Mesodermal cell (in vitro differentiated cells): ENCODE measurements around the gene ZFHX3.
"Not testable (repeated sequence)": the region's sequence is repeated elsewhere in the genome, so short reads cannot be mapped to it uniquely, and the experiment has no call there.

ENCODE experiments used
- H3K27ac ChIP-seq: 2 replicates; pipeline ENCODE4 v1.7.0; 2013; ENCODE audit warnings: mild to moderate bottlenecking, low read depth, low read length, moderate library complexity; ENCODE audit not compliant: severe bottlenecking
- H3K36me3 ChIP-seq: 2 replicates; pipeline ENCODE4 v1.7.1; 2013; ENCODE audit warnings: mild to moderate bottlenecking, low read length, moderate library complexity; ENCODE audit not compliant: control insufficient read depth, insufficient read depth
- H3K4me1 ChIP-seq: one replicate; pipeline ENCODE4 v1.7.1; 2013; ENCODE audit warnings: mild to moderate bottlenecking, low read length; ENCODE audit not compliant: insufficient read depth, control insufficient read depth, poor library complexity, severe bottlenecking
- H3K4me3 ChIP-seq: 2 replicates; pipeline ENCODE4 v1.7.0; 2013; ENCODE audit warnings: low read length, control low read depth, mild to moderate bottlenecking; ENCODE audit not compliant: insufficient read depth, poor library complexity, severe bottlenecking; ENCODE audit errors: extremely low read depth
- H3K9me3 ChIP-seq: 2 replicates; pipeline ENCODE4 v1.7.1; 2013; ENCODE audit warnings: mild to moderate bottlenecking, low read length, moderate library complexity; ENCODE audit not compliant: control insufficient read depth
- WGBS, 2 experiments: methylation state at CpG; one replicate each; pipeline ENCODE4 v1.1.5; 2013; ENCODE audit warnings: missing lambda C conversion rate in 2 of 2; ENCODE audit not compliant: insufficient coverage in 2 of 2; 5-methylcytosine and 5-hydroxymethylcytosine counted together

The ZFHX3 gene

DNA sequence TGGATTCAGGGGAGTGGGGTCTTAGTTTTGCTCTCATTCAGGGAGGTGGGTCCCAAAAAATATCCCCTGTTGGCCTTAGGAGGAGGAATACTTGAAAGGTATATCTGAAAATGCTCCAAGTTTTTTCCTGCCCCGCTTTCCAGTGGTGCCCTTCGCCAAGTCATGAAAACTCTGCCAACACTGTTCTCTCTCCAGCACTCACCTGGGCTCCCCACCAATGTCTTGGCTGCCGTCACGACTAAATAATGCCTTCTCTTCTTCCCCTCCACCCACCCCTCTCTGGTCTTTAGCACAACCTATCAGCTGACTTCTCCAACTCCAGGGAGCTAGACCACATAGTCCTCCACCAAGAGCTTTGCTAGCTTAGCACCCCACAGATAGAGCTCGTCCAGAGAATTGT lies 30.6 kb downstream of the ZFHX3 start:
- Histone ChIP-seq H3K9me3 (no peaks in the 10 kb centered on the region), H3K36me3 (no peaks in the 10 kb centered on the region), H3K27ac (no peak overlapping the region), H3K4me1 (peaks cover 26% of the 10 kb centered on the region), H3K4me3 (no peak overlapping the region)
- WGBS, 2 experiments, result 93 to 95% methylated on average over 5 of the region's 5 CpGs

DNA sequence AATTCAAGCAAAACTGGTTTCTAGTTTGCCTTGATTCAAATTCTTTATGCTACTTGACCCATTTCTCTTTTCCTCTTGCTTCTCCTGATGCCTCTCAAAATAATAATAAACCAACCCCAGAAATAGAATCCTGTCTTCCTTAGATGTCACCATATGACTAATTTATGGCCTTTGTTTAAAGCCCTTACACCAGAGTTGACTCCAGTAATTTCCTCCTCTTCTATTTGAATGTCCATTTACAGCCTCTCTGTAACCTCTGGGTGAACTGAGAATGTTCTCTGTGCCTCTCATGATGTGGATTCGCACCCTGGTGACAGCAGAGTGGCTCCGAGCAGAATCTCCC lies 31.5 kb downstream of the ZFHX3 start:
- no peaks in the 10 kb centered on the region for H3K36me3 ChIP-seq
- no peaks in the 10 kb centered on the region for H3K9me3 ChIP-seq
- peaks cover 26% of the 10 kb centered on the region for H3K4me1 ChIP-seq
- WGBS, 2 experiments, result 86 to 96% methylated on average over 2 of the region's 2 CpGs
- H3K4me3 ChIP-seq, result no peak overlapping the region
- H3K27ac ChIP-seq, result no peak overlapping the region

DNA sequence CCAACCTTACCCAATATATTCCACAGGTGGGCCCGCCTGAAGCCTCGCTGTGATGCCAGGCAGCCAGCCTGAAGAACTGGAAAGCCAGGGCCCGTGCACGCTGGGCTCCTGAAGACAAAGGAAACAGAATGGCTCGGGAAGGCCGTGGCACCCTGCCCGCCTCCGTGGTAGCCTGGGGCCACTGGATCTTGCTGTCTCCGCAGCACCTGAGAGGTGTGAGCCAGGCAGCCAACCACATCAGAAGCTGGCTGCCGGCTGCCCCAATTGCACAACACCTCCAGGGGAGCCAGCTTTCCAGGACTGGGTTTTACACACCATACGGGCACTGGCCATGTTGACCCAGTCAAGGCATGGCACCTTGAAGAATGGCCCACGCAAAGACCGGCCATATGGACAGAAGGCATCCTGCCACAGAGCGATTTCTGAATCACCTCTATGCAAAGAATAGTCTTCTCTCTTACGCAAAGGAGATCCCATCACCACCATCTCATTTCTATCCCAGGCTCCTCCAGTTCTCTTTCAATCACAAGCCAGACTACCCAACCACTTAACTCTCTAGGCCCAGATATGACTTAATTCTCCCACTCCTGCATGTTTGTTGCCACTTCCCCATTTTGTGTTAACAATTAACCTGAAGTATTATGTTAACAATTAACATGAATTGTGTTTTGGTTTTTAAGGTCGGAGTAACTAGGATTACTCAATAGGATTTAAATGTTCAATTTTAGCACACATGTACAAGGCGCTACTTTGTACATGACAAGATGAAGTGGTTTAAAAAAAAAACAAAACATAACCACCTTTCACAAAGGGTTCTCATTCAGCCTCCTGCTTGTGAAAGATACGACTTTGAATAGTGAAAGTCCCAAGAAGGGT lies 32.1 kb downstream of the ZFHX3 start:
- H3K27ac ChIP-seq, result no peak overlapping the region
- WGBS, 2 experiments, result 89 to 95% methylated on average over 14 of the region's 18 CpGs
- no peaks in the 10 kb centered on the region for H3K36me3 ChIP-seq
- H3K4me3 ChIP-seq, result no peak overlapping the region
- no peaks in the 10 kb centered on the region for H3K9me3 ChIP-seq
- peaks cover 21% of the 10 kb centered on the region for H3K4me1 ChIP-seq

DNA sequence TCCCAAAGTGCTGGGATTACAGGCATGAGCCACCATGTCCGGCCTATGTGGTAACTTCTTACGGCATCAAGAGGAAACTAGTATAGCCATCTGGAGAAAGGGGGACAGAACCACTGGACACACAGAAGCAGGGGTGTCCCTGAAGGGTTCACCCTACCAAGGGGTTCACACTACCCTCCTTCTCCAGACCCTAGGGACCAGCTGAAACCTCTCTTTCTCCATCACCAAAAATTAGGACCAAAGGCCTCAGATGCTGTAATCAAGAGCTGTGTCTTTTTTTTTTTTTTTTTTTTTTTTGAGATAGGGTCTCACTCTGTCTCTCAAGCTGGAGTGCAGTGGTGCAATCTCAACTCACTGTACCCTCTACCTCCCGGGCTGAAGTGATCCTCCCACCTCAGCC lies 33.2 kb downstream of the ZFHX3 start:
- 71 to 100% methylated on average over 1 to 2 of the region's 3 CpGs for WGBS, 2 experiments
- no peak overlapping the region for H3K4me3 ChIP-seq
- no peaks in the 10 kb centered on the region for H3K36me3 ChIP-seq
- peaks cover 10% of the 10 kb centered on the region for H3K4me1 ChIP-seq
- H3K27ac ChIP-seq, result no peak overlapping the region
- H3K9me3 ChIP-seq, result no peaks in the 10 kb centered on the region

DNA sequence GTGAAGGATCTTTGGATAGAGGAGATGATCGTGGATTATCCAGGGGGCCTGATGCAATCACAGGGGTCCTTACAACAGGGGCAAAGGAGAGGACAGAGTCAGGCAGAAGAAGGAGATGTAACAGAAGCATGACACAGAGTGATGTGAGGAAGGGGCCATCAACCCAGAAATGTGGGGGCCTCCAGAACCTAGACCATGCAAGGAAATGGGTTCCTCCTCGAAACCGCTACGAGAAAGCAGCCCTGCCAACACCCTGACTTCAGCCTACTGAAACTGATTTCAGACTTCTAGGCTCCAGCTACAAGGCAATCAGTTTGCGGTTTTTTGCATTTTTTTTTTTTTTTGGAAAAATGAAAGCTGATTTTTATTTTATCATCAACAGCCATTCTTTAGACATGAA lies 34.0 kb downstream of the ZFHX3 start:
- H3K36me3 ChIP-seq, result no peaks in the 10 kb centered on the region
- H3K9me3 ChIP-seq, result no peaks in the 10 kb centered on the region
- 90 to 93% methylated on average over 3 to 4 of the region's 5 CpGs for WGBS, 2 experiments
- H3K4me3 ChIP-seq, result no peak overlapping the region
- H3K4me1 ChIP-seq, result peaks cover 2% of the 10 kb centered on the region
- no peak overlapping the region for H3K27ac ChIP-seq

DNA sequence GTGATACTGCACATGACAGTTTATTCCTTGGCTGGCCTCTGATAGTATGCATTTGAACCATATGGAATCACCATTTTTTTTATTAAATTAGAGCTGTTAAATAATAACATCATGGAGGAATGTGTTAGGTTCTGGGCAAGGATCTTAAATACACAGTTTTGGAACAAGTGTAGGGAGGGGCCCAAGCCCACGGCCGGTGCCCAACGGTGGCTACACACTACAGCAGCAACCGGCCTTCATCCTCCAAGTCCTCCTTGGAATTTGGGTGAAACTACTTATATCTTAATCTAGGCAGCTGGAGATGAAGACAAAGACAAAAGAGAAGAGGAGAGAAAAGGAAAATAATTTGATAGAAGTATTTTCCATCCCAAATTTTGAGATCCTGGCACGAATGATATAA lies 35.6 kb downstream of the ZFHX3 start:
- no CpG with 5 or more reads among the region's 5 CpGs for WGBS, 2 experiments
- Histone ChIP-seq H3K36me3 (no peaks in the 10 kb centered on the region), H3K4me1 (peaks cover 2% of the 10 kb centered on the region), H3K9me3 (no peaks in the 10 kb centered on the region), H3K27ac (no peak overlapping the region), H3K4me3 (no peak overlapping the region)

DNA sequence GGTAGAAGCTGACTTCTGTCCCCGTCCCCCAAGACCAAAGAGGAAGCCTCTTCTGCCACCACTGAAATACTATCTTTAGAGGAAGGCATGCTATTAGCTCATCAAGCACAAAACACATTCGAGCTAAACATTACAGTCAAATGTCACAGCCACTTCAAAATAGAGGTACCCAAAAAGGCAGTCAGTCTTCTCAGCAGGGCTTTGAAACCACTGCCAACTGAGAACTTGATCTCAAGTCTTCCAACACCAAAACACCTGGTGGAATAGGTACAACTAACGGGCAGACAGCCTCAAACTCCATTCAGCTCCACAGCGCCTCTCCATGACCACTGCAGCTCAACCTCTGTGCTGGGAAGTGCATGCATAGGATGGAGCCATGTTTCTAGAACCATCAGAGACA lies 36.0 kb downstream of the ZFHX3 start:
- no peaks in the 10 kb centered on the region for H3K36me3 ChIP-seq
- WGBS, 2 experiments, result 71 to 80% methylated on average over 1 to 4 of the region's 4 CpGs

DNA sequence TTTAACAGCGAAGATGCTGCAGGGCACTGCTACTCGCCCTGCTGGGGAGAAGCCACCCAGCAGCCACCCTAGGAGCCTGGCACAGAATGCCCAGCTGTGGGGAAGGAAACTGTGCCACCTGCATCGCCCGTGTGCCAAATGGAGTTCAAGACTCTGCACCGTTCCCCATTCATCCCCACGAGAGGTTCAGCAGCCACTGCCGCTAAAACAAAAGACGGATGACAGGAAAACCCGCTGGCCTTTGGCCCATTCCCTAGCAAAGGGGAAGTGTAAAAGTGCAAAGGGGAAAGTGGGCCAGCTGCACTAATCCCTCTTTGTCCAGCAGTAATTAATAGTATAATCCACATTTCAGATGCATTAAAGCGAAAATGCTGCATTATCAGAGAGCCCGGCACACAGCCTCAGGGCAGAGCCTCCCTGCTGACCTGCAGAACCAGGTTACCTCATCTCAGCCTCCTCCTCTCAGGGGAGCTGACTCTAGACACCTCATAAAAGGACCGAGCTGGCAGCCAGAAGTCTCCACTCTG lies 37.7 kb downstream of the ZFHX3 start:
- H3K4me3 ChIP-seq, result no peak overlapping the region
- no peaks in the 10 kb centered on the region for H3K9me3 ChIP-seq
- H3K27ac ChIP-seq, result no peak overlapping the region
- WGBS, 2 experiments, result 89 to 92% methylated on average over 8 to 11 of the region's 12 CpGs
- no peaks in the 10 kb centered on the region for H3K36me3 ChIP-seq
- no peaks in the 10 kb centered on the region for H3K4me1 ChIP-seq

More for the DNA sequence above, 36.0 kb downstream of the ZFHX3 start:
- Histone ChIP-seq H3K4me1 (peaks cover 2% of the 10 kb centered on the region), H3K9me3 (no peaks in the 10 kb centered on the region), H3K27ac (no peak overlapping the region), H3K4me3 (no peak overlapping the region)

DNA sequence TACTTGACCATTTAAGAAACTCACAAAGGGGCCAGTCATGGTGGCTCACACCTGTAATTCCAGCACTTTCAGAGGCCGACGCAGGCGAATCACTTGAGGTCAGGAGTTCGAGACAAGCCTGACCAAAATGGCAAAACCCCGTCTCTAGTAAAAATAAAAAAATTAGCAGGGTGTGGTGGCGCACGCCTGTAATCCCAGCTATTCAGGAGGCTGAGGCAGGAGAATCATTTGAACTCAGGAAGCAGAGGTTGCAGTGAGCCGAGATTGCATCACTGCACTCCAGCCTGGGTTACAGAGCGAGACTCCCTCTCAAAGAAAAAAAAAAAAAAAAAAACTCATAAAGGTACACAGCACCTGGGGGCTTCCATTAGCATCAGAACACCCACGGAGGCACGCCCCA lies 38.2 kb downstream of the ZFHX3 start:
- not testable (repeated sequence) for H3K4me3 ChIP-seq, H3K27ac ChIP-seq, H3K4me1 ChIP-seq, H3K36me3 ChIP-seq, H3K9me3 ChIP-seq
- 92 to 94% methylated on average over 9 of the region's 11 CpGs for WGBS, 2 experiments

DNA sequence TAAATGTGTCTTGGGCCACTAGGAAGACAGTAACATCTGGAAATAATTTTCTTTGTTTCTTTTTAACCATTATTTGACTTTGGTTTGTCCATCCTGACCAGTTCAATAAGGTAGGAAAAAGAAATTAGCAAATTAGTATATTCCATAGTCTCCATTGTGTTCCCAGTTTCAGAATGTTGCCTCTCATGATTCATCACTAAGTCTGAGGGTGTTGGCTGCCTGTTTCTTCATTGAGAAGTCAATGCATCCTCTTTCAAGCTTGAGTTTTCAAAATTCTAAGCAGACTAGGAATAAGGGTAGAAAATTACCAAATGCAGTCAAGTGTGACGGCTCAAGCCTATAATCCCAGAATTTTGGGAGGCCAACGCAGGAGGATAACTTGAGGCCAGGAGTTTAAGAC lies 41.9 kb downstream of the ZFHX3 start:
- Histone ChIP-seq H3K9me3 (peaks cover 10% of the 10 kb centered on the region), H3K4me1 (no peaks in the 10 kb centered on the region), H3K27ac (no peak overlapping the region), H3K36me3 (no peaks in the 10 kb centered on the region), H3K4me3 (no peak overlapping the region)
- WGBS, 2 experiments, result 100% methylated on average over 2 of the region's 2 CpGs

DNA sequence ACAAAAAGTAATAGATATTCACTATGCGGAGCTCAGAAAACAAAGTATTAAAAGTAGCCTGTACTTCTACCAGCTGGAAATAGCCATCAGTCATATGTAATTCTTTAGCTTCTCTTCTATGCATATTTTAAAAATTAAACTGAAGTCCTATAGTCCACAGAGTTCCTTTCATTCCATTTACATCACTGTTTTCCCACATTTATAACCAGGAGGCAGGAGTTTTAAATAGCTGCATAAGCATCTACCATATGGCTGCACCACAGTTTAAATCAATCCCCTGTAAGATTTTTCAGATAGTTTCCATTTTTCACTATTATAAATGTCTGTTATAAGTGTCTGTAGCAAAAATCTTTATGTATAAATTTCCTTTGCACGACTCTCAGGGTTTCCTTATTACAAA lies 45.1 kb downstream of the ZFHX3 start:
- peaks cover 10% of the 10 kb centered on the region for H3K9me3 ChIP-seq
- 82% methylated on average over 2 of the region's 2 CpGs; no CpG with 5 or more reads in 1 of the 2 experiments for WGBS, 2 experiments
- no peaks in the 10 kb centered on the region for H3K36me3 ChIP-seq
- no peak overlapping the region for H3K4me3 ChIP-seq
- H3K4me1 ChIP-seq, result peaks cover 7% of the 10 kb centered on the region
- H3K27ac ChIP-seq, result no peak overlapping the region
